Putamen (tissue), 1 donor: ENCODE measurements around the gene CMC2.
A peak's percentile ranks its signal among the peaks of the same experiment; 100 is the strongest.

Experiments
- DNase-seq: peaks from one replicate; pipeline ENCODE4 v3.0.0-alpha.2; 2016; ENCODE audit warnings: low spot score

Gene CMC2

GRCh38 chr16:80931801-80932707, 74.6 kb downstream of the CMC2 start:
- DNase-seq = peak; percentile 67

- DNase-seq = no peak
Measured at GRCh38 chr16:80924372-80924978, 82.2 kb downstream of the CMC2 start.

- no peak for DNase-seq
Measured at GRCh38 chr16:80923356-80923755, 83.3 kb downstream of the CMC2 start.
